Endodermal cell (in vitro differentiated cells): ENCODE measurements around the gene CPHXL. TPM values are rescaled to one million over a fixed set of nuclear protein-coding genes. Genes with fewer than 3 reads are reported as not detected.

ENCODE experiments used
- DNase-seq: peaks from one replicate; pipeline ENCODE4 v3.0.0-alpha.2; 2017
- H3K27ac ChIP-seq: 2 replicates; pipeline ENCODE4 v1.5.1; 2013; ENCODE audit warnings: mild to moderate bottlenecking, low read depth, low read length, moderate library complexity
- H3K27me3 ChIP-seq: 2 replicates; pipeline ENCODE4 v1.6.1; 2013; ENCODE audit warnings: mild to moderate bottlenecking, low read length, moderate library complexity; ENCODE audit not compliant: insufficient read depth, control insufficient read depth, poor library complexity, severe bottlenecking
- H3K36me3 ChIP-seq: 2 replicates; pipeline ENCODE4 v1.7.0; 2013; ENCODE audit warnings: mild to moderate bottlenecking, low read length, moderate library complexity; ENCODE audit not compliant: control insufficient read depth, insufficient read depth
- H3K4me1 ChIP-seq: one replicate; pipeline ENCODE4 v1.7.0; 2013; ENCODE audit warnings: low read length; ENCODE audit not compliant: control insufficient read depth, insufficient read depth
- H3K4me3 ChIP-seq: 2 replicates; pipeline ENCODE4 v1.5.1; 2013; ENCODE audit warnings: mild to moderate bottlenecking, low read length, moderate library complexity
- H3K9ac ChIP-seq: 2 replicates; pipeline ENCODE4 v1.6.1; 2013; ENCODE audit warnings: mild to moderate bottlenecking, low read length, moderate library complexity; ENCODE audit not compliant: poor library complexity, severe bottlenecking; ENCODE audit errors: extremely low read depth
- H3K9me3 ChIP-seq: 2 replicates; pipeline ENCODE4 v1.6.1; 2013; ENCODE audit warnings: mild to moderate bottlenecking, low read length, moderate library complexity; ENCODE audit not compliant: control insufficient read depth
- H3K27ac Mint-ChIP-seq: 2 replicates; pipeline ENCODE4 v1.8.0; 2020; ENCODE audit warnings: mixed read lengths
- H3K27me3 Mint-ChIP-seq: 2 replicates; pipeline ENCODE4 v1.8.0; 2021; ENCODE audit warnings: mild to moderate bottlenecking, mixed read lengths; ENCODE audit not compliant: insufficient read depth
- H3K36me3 Mint-ChIP-seq: 2 replicates; pipeline ENCODE4 v1.8.0; 2020; ENCODE audit warnings: low read depth, mixed read lengths
- H3K4me1 Mint-ChIP-seq: 2 replicates; pipeline ENCODE4 v1.8.0; 2020; ENCODE audit warnings: mixed read lengths
- H3K4me3 Mint-ChIP-seq: 2 replicates; pipeline ENCODE4 v1.8.0; 2020; ENCODE audit warnings: mild to moderate bottlenecking, moderate library complexity, mixed read lengths
- H3K9me3 Mint-ChIP-seq: 2 replicates; pipeline ENCODE4 v1.8.0; 2020; ENCODE audit warnings: mild to moderate bottlenecking, mixed read lengths
- CTCF ChIP-seq: fragments of 200-600 bp; sonication (generic); conservative IDR thresholded peaks from 2 replicates; pipeline ENCODE4 v1.5.0; 2021; ENCODE audit warnings: antibody characterized with exemption, mild to moderate bottlenecking
- WGBS, 2 experiments: methylation state at CpG; one replicate each; pipeline versions ENCODE4 v1.1.5 to v1.1.7; 2013; ENCODE audit warnings: missing lambda C conversion rate in 2 of 2, mixed read lengths in 1 of 2; ENCODE audit not compliant: insufficient coverage in 1 of 2, insufficient read length in 1 of 2; 5-methylcytosine and 5-hydroxymethylcytosine counted together
- total RNA-seq, 2 donors: library from RNA; stranded (reverse); fragmentation: NEBNext Ultra II Directional in 1 of 2; extraction: Animal tissue kit (Norgen Biotek cat#: 25700) in 1 of 2; gene quantifications; 2 replicates in 1 of 2; 3 replicates in 1 of 2; pipeline ENCODE4 v1.2.1, GENCODE V29; 2021

Gene CPHXL
- total RNA-seq, 2 donors from 2014 or later: not detected

- no peak for DNase-seq
- no peaks in the 10 kb centered on the region for H3K4me1 Mint-ChIP-seq
- no peaks in the 10 kb centered on the region for H3K27me3 ChIP-seq
- TF ChIP-seq CTCF: no peak
- no peak overlapping the region for H3K9ac ChIP-seq
- no peak overlapping the region for H3K27ac ChIP-seq
- peaks cover 27% of the 10 kb centered on the region for H3K27me3 Mint-ChIP-seq
- H3K36me3 Mint-ChIP-seq: no peaks in the 10 kb centered on the region
- peaks cover 20% of the 10 kb centered on the region for H3K9me3 ChIP-seq
- no peaks in the 10 kb centered on the region for H3K36me3 ChIP-seq
- peaks cover 56% of the 10 kb centered on the region for H3K9me3 Mint-ChIP-seq
- H3K27ac Mint-ChIP-seq: no peak overlapping the region
- no peak overlapping the region for H3K4me3 Mint-ChIP-seq
- H3K4me3 ChIP-seq: no peak overlapping the region
- 84 to 100% methylated on average over 1 to 3 of the region's 4 CpGs for WGBS, 2 experiments
- H3K4me1 ChIP-seq: no peaks in the 10 kb centered on the region
Measured at GRCh38 chr16:75718452-75718851, 7.8 kb downstream of the CPHXL start.

GRCh38 chr16:75714661-75715060 lies 11.6 kb downstream of the CPHXL start:
- H3K4me3 Mint-ChIP-seq: no peak overlapping the region
- no peak for DNase-seq
- no peak overlapping the region for H3K9ac ChIP-seq
- peaks cover 37% of the 10 kb centered on the region for H3K9me3 ChIP-seq
- H3K36me3 Mint-ChIP-seq: no peaks in the 10 kb centered on the region
- no peak for TF ChIP-seq CTCF
- H3K4me1 ChIP-seq: no peaks in the 10 kb centered on the region
- no peak overlapping the region for H3K27ac Mint-ChIP-seq
- peaks cover 16% of the 10 kb centered on the region for H3K27me3 Mint-ChIP-seq
- peaks cover 69% of the 10 kb centered on the region for H3K9me3 Mint-ChIP-seq
- H3K27me3 ChIP-seq: no peaks in the 10 kb centered on the region
- no peak overlapping the region for H3K27ac ChIP-seq
- H3K4me3 ChIP-seq: no peak overlapping the region
- no peaks in the 10 kb centered on the region for H3K36me3 ChIP-seq
- H3K4me1 Mint-ChIP-seq: no peaks in the 10 kb centered on the region

- no peak for TF ChIP-seq CTCF
- peaks cover 56% of the 10 kb centered on the region for H3K9me3 Mint-ChIP-seq
Measured at GRCh38 chr16:75710344-75710743, 15.9 kb downstream of the CPHXL start.

More at GRCh38 chr16:75710344-75710743, 15.9 kb downstream of the CPHXL start:
- no peaks in the 10 kb centered on the region for H3K4me1 Mint-ChIP-seq
- no peaks in the 10 kb centered on the region for H3K27me3 ChIP-seq
- no peak overlapping the region for H3K4me3 ChIP-seq
- H3K36me3 Mint-ChIP-seq: no peaks in the 10 kb centered on the region
- 91 to 100% methylated on average over 2 of the region's 2 CpGs for WGBS, 2 experiments
- no peak overlapping the region for H3K27ac Mint-ChIP-seq
- H3K4me3 Mint-ChIP-seq: no peak overlapping the region
- no peaks in the 10 kb centered on the region for H3K4me1 ChIP-seq
- no peak overlapping the region for H3K9ac ChIP-seq
- no peak overlapping the region for H3K27ac ChIP-seq
- H3K27me3 Mint-ChIP-seq: peaks cover 20% of the 10 kb centered on the region
- no peak for DNase-seq
- peaks cover 32% of the 10 kb centered on the region for H3K9me3 ChIP-seq
- H3K36me3 ChIP-seq: no peaks in the 10 kb centered on the region
